ENCODE measurements around the gene TMTC2.

Gene TMTC2

DNA sequence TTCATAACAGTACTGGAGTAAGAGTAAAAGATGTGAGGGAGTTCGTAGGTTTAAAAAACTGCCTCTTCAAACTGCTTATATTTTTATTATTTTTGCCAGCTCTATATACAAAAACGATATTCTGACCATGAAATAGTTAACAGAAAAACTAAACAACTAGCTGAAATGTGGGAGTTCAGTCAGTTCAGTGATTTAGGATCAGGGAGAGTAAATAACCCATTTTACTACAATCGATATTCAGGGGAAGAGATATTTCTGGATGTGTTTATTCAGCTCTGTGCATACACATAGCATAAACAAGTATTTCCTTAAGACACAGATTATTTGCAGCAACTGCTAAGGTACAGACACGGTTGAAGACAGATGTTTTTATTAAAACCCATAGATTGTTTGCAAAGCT is 470.9 kb downstream of the TMTC2 start:
- TF ChIP-seq, protein P1, sequence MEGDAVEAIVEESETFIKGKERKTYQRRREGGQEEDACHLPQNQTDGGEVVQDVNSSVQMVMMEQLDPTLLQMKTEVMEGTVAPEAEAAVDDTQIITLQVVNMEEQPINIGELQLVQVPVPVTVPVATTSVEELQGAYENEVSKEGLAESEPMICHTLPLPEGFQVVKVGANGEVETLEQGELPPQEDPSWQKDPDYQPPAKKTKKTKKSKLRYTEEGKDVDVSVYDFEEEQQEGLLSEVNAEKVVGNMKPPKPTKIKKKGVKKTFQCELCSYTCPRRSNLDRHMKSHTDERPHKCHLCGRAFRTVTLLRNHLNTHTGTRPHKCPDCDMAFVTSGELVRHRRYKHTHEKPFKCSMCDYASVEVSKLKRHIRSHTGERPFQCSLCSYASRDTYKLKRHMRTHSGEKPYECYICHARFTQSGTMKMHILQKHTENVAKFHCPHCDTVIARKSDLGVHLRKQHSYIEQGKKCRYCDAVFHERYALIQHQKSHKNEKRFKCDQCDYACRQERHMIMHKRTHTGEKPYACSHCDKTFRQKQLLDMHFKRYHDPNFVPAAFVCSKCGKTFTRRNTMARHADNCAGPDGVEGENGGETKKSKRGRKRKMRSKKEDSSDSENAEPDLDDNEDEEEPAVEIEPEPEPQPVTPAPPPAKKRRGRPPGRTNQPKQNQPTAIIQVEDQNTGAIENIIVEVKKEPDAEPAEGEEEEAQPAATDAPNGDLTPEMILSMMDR (IDR thresholded peaks at IDR 0.05; ENCODE audit: extremely low read depth, insufficient read depth, missing control alignments): no peak
- in situ Hi-C loops (cut with MboI; ENCODE audit: low pct_unique_long_range_greater_than_20kb, low sequenced_read_pairs, unreplicated experiment): no loop called here
- DNase-seq (ENCODE audit: low spot score): no peak

- in situ Hi-C loops (cut with MboI; ENCODE audit: low pct_unique_long_range_greater_than_20kb, low sequenced_read_pairs, unreplicated experiment): no loop called here
- DNase-seq (ENCODE audit: low spot score): no peak
- TF ChIP-seq, protein P1 (IDR thresholded peaks at IDR 0.05; ENCODE audit: extremely low read depth, insufficient read depth, missing control alignments): no peak
Observed at GRCh38 chr12:83158613-83159207, 472.0 kb downstream of the TMTC2 start.

- in situ Hi-C loops (cut with MboI; ENCODE audit: low pct_unique_long_range_greater_than_20kb, low sequenced_read_pairs, unreplicated experiment): no loop called here
- DNase-seq (ENCODE audit: low spot score): no peak
- TF ChIP-seq, protein P1 (IDR thresholded peaks at IDR 0.05; ENCODE audit: extremely low read depth, insufficient read depth, missing control alignments): no peak
Observed at GRCh38 chr12:83161456-83161855, 474.8 kb downstream of the TMTC2 start.

DNA sequence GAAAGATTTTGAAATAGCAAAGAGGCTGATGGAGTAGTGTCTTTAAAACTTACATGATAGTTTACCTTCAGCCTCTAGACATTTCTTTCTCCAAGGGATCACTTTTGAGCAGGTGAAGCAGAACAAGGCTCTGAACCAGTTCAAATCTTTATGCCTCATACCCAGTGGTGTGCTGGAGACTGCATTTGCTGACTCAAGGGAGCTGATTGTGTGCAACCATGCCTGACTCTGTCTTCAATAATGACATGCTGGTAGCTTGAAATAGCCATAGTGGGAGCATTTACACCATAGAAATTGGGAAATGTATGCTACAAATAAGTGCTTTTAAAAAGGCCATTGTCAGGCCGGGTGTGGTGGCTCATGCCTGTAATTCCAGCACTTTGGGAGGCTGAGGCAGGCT is 482.0 kb downstream of the TMTC2 start:
- DNase-seq (ENCODE audit: low spot score): no peak
- TF ChIP-seq, protein P1 (IDR thresholded peaks at IDR 0.05; ENCODE audit: extremely low read depth, insufficient read depth, missing control alignments): no peak
- in situ Hi-C loops (cut with MboI; ENCODE audit: low pct_unique_long_range_greater_than_20kb, low sequenced_read_pairs, unreplicated experiment): no loop called here

DNA sequence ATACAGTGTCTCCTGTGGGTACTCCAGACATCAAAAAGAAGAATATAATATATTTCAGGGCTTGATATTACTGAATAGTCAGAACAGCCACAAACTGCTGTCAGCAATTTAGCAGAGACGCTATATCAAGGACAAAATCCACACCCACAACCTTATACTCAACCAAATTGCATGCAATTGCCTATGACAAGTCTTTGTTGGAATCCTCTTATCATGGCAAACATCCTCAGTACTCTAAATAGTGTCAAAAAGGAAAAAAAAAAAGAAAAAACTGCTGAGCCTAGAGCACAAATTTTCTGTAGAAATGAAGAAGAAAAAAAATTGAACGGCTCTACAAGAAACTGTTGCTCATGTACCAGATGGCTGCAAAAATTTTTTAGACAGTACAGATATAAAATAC is 485.7 kb downstream of the TMTC2 start:
- in situ Hi-C loops (cut with MboI; ENCODE audit: low pct_unique_long_range_greater_than_20kb, low sequenced_read_pairs, unreplicated experiment): no loop called here
- no peak for DNase-seq (ENCODE audit: low spot score)
- TF ChIP-seq, protein P1 (IDR thresholded peaks at IDR 0.05; ENCODE audit: extremely low read depth, insufficient read depth, missing control alignments): no peak

DNA sequence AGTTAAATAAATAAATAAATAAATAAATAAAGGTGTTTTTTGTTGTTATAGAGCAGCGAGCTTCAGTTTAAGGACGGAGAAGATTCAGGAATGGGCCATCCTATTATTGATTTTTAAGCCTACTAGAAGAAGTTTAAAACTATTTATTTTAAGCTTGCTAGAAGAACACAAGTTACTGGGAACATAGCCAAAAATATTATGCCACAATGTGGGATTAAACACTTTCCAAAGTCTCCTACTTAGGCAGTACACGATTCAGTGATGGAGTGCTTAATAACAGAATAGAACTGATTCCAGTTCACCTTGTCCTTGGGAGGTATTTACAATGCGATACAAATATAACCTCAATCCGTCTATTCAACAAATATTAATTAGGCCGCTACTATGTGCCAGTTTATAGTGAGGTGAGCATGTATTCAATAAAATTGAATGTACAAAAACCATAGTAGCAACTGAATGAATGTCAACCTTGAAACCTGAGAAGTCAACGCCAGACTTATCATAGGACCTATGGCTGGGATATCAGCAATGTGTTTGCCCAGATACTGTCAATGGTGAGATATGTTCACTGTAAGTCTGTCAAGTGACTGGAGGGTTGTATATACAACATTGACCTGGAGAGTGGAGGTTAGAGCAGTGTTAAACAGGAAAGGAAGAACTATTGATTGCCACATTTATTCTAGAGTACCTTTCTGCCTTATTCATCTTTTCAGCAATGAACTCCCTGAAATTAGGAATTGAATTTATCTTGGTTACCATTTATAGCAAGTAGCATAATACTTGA is 486.4 kb downstream of the TMTC2 start:
- TF ChIP-seq, protein P1 (IDR thresholded peaks at IDR 0.05; ENCODE audit: extremely low read depth, insufficient read depth, missing control alignments): no peak
- in situ Hi-C loops (cut with MboI; ENCODE audit: low pct_unique_long_range_greater_than_20kb, low sequenced_read_pairs, unreplicated experiment): no loop called here
- no peak for DNase-seq (ENCODE audit: low spot score)
